ENCODE measurements around the gene GNB3.
A peak's percentile ranks its signal among the peaks of the same experiment; 100 is the strongest.
"Not testable (repeated sequence)": the region's sequence is repeated elsewhere in the genome, so short reads cannot be mapped to it uniquely, and the experiment has no call there.

Gene GNB3

GRCh38 chr12:6860942-6861341 is 20.2 kb downstream of the GNB3 start:
- DNase-seq (ENCODE audit: low read depth) = no peak

- DNase-seq (ENCODE audit: low read depth) = no peak
These were observed 20.7 kb downstream of the GNB3 start for GRCh38 chr12:6861391-6861790.

GRCh38 chr12:6863033-6863432 is 22.3 kb downstream of the GNB3 start:
- no peak for DNase-seq (ENCODE audit: low read depth)

GRCh38 chr12:6863586-6864321 is 23.0 kb downstream of the GNB3 start:
- no peak for DNase-seq (ENCODE audit: low read depth)

- DNase-seq (ENCODE audit: low read depth) = not testable (repeated sequence)
These were observed 24.6 kb downstream of the GNB3 start for GRCh38 chr12:6865307-6865706.

- no peak for DNase-seq (ENCODE audit: low read depth)
These were observed 25.6 kb downstream of the GNB3 start for GRCh38 chr12:6866163-6866919.

- DNase-seq (ENCODE audit: low read depth) = no peak
These were observed 26.2 kb downstream of the GNB3 start for GRCh38 chr12:6866920-6867412.

- DNase-seq (ENCODE audit: low read depth) = peak; percentile 80
These were observed 26.9 kb downstream of the GNB3 start, which contains the start of gene TPI1 for GRCh38 chr12:6867413-6868210. TSS of gene TPI1 (plus strand) at chr12:6867531. CDS start at chr12:6867567, 36 bp downstream.

- DNase-seq (ENCODE audit: low read depth) = no peak
These were observed 27.7 kb downstream of the GNB3 start for GRCh38 chr12:6868211-6869048.

GRCh38 chr12:6869049-6870021 is 28.6 kb downstream of the GNB3 start:
- peak; percentile 61 for DNase-seq (ENCODE audit: low read depth)

- DNase-seq (ENCODE audit: low read depth) = not testable (repeated sequence)
These were observed 29.6 kb downstream of the GNB3 start for GRCh38 chr12:6870304-6870703.

GRCh38 chr12:6871052-6871957 is 30.6 kb downstream of the GNB3 start:
- DNase-seq (ENCODE audit: low read depth) = no peak

- DNase-seq (ENCODE audit: low read depth) = peak; percentile 59
These were observed 31.6 kb downstream of the GNB3 start for GRCh38 chr12:6872073-6873048.

GRCh38 chr12:6873094-6874014 is 32.6 kb downstream of the GNB3 start, which contains the start of gene SPSB2:
TSS of gene SPSB2 (minus strand) at chr12:6873303. CDS start at chr12:6872901, 402 bp downstream.
- DNase-seq (ENCODE audit: low read depth) = peak; percentile 93

- not testable (repeated sequence) for DNase-seq (ENCODE audit: low read depth)
These were observed 33.3 kb downstream of the GNB3 start for GRCh38 chr12:6874015-6874368.

- DNase-seq (ENCODE audit: low read depth) = not testable (repeated sequence)
These were observed 39.1 kb downstream of the GNB3 start for GRCh38 chr12:6879824-6880223.

GRCh38 chr12:6883252-6883651 is 42.5 kb downstream of the GNB3 start:
- no peak for DNase-seq (ENCODE audit: low read depth)

Measured in iris pigment epithelial cell (primary cell).